Measurements from ENCODE around the gene TARS3.
"Not testable (repeated sequence)": the region's sequence is repeated elsewhere in the genome, so short reads cannot be mapped to it uniquely, and the experiment has no call there.

Gene TARS3

GRCh38 chr15:101723874-101724674 lies at the start of gene TARS3:
TARS3 (minus strand) TSS chr15:101724473; CDS start chr15:101724387, 86 bp downstream.
- DNase-seq = peak; percentile 96

GRCh38 chr15:101773496-101774100 lies 49.3 kb upstream of the TARS3 start:
- peak in 1 of 2 donors; percentile 3 for DNase-seq

- DNase-seq = no peak
Observed at GRCh38 chr15:101772921-101773320, 48.6 kb upstream of the TARS3 start.

GRCh38 chr15:101767083-101767640 lies 42.9 kb upstream of the TARS3 start:
- DNase-seq = not testable (repeated sequence)

- DNase-seq = no peak
Observed at GRCh38 chr15:101765772-101766456, 41.6 kb upstream of the TARS3 start.

- not testable (repeated sequence) for DNase-seq
Observed at GRCh38 chr15:101765340-101765671, 41.0 kb upstream of the TARS3 start.

GRCh38 chr15:101764669-101765339 lies 40.5 kb upstream of the TARS3 start:
- DNase-seq = not testable (repeated sequence)

GRCh38 chr15:101746716-101747082 lies 22.4 kb upstream of the TARS3 start:
- not testable (repeated sequence) for DNase-seq

GRCh38 chr15:101734837-101735236 lies 10.6 kb upstream of the TARS3 start:
- DNase-seq = not testable (repeated sequence)

GRCh38 chr15:101733545-101733944 lies 9.3 kb upstream of the TARS3 start:
- DNase-seq = no peak

GRCh38 chr15:101732772-101733171 lies 8.5 kb upstream of the TARS3 start:
- no peak for DNase-seq

- DNase-seq = no peak
Observed at GRCh38 chr15:101731746-101732145, 7.5 kb upstream of the TARS3 start.

GRCh38 chr15:101727186-101727585 lies 2.9 kb upstream of the TARS3 start:
- no peak for DNase-seq

- no peak for DNase-seq
Observed at GRCh38 chr15:101725073-101725472, 800 bp upstream of the TARS3 start.

GRCh38 chr15:101724675-101725005 lies 367 bp upstream of the TARS3 start:
- no peak for DNase-seq

GRCh38 chr15:101723171-101723873 lies 951 bp downstream of the TARS3 start:
- peak in 1 of 2 donors; percentile 40 for DNase-seq

GRCh38 chr15:101718896-101719295 lies 5.4 kb downstream of the TARS3 start:
- no peak for DNase-seq

GRCh38 chr15:101712078-101712477 lies 12.2 kb downstream of the TARS3 start:
- no peak for DNase-seq

GRCh38 chr15:101710806-101711205 lies 13.5 kb downstream of the TARS3 start:
- DNase-seq = no peak

- DNase-seq = no peak
Observed at GRCh38 chr15:101709466-101709865, 14.8 kb downstream of the TARS3 start.

- DNase-seq = no peak
Observed at GRCh38 chr15:101707983-101708382, 16.3 kb downstream of the TARS3 start.

GRCh38 chr15:101702077-101702476 lies 22.2 kb downstream of the TARS3 start:
- no peak for DNase-seq

- DNase-seq = no peak
Observed at GRCh38 chr15:101698314-101698713, 26.0 kb downstream of the TARS3 start.

Measured in CD4-positive, alpha-beta T cell treated with Interleukin-1 beta for 1 hour (primary cell).